GM21619 (cell line): Measurements from ENCODE around the gene GPR35.

Experiments
- ATAC-seq: cut with Tn5 transposase; IDR thresholded peaks from one replicate; pipeline ENCODE4 v1.9.1; 2021; ENCODE audit not compliant: unreplicated experiment

GPR35 gene

GRCh38 chr2:240637116-240637900 is 12.0 kb downstream of the GPR35 start:
- ATAC-seq = no peak

GRCh38 chr2:240637901-240638345 is 12.6 kb downstream of the GPR35 start:
- no peak for ATAC-seq

GRCh38 chr2:240638512-240639160 is 13.4 kb downstream of the GPR35 start:
- no peak for ATAC-seq

GRCh38 chr2:240639566-240639965 is 14.3 kb downstream of the GPR35 start:
- no peak for ATAC-seq

GRCh38 chr2:240640939-240641338 is 15.7 kb downstream of the GPR35 start:
- ATAC-seq = no peak

GRCh38 chr2:240642061-240642805 is 17.0 kb downstream of the GPR35 start:
- ATAC-seq = no peak

GRCh38 chr2:240642806-240643092 is 17.5 kb downstream of the GPR35 start:
- no peak for ATAC-seq

GRCh38 chr2:240643093-240643810 is 18.0 kb downstream of the GPR35 start:
- ATAC-seq = no peak

- no peak for ATAC-seq
Measured at GRCh38 chr2:240643811-240644150, 18.5 kb downstream of the GPR35 start.

- ATAC-seq = no peak
Measured at GRCh38 chr2:240644171-240644651, 18.9 kb downstream of the GPR35 start.

GRCh38 chr2:240644859-240645301 is 19.6 kb downstream of the GPR35 start:
- no peak for ATAC-seq

- ATAC-seq = no peak
Measured at GRCh38 chr2:240645346-240645745, 20.1 kb downstream of the GPR35 start.

GRCh38 chr2:240645801-240646175 is 20.5 kb downstream of the GPR35 start:
- no peak for ATAC-seq

GRCh38 chr2:240646176-240646899 is 21.1 kb downstream of the GPR35 start:
- no peak for ATAC-seq

GRCh38 chr2:240646900-240647502 is 21.7 kb downstream of the GPR35 start:
- ATAC-seq = no peak

GRCh38 chr2:240647503-240648154 is 22.3 kb downstream of the GPR35 start:
- ATAC-seq = no peak

- no peak for ATAC-seq
Measured at GRCh38 chr2:240648155-240648649, 22.9 kb downstream of the GPR35 start.

GRCh38 chr2:240648650-240649275 is 23.5 kb downstream of the GPR35 start:
- no peak for ATAC-seq

GRCh38 chr2:240649331-240649730 is 24.1 kb downstream of the GPR35 start:
- ATAC-seq = no peak
